ENCODE data around the gene ADCY7.

ADCY7 gene

GRCh38 chr16:50298591-50299507 lies 32.5 kb downstream of the ADCY7 start:
- no peak for DNase-seq (ENCODE audit: low read depth in 2 of 2)

- no peak for DNase-seq (ENCODE audit: low read depth in 2 of 2)
Observed at GRCh38 chr16:50299508-50300105, 33.3 kb downstream of the ADCY7 start.

- DNase-seq (ENCODE audit: low read depth in 2 of 2) = no peak
Observed at GRCh38 chr16:50300942-50301625, 34.7 kb downstream of the ADCY7 start.

DNA sequence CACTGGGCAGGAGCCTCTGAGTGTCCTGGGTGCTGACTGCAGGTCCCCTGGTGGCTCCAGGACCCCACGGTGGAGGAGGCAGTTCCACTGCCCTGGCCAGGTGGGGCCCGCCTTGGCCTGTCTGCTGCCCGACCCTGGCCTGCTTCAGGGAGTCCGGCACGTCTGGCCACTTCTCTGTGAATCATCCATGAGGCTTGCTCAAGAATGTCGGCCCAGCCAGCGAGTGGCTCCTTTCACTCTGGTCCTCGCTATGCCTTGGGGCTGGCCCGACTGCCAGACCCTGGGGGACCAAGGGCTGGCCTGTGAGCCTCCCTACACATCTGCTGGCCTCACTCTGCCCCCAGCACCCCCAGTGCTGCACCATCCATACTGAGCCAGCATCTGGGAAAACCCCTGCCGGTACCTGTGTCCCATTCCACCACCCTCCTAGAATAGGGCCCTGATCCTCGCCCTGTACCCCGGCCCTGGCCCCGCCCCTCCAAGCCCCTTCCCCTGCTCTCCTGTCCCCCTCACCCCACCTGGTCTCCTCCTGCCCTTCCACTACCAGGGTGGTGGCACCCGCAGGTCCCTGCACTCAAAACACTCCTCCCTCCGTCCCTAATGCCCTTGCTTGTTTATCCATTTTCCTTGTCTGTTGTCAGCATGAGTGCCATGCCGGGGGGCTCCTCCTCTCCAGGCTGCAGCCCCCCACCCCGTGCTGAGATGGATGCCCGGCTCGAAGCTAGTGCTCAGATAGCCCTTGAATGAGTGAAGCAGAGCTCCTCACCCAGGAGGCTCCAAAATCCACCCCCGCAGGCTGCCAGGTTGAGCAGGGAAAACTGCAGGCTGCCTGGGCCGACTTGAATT lies 35.5 kb downstream of the ADCY7 start:
- DNase-seq (ENCODE audit: low read depth in 2 of 2) = no peak

DNA sequence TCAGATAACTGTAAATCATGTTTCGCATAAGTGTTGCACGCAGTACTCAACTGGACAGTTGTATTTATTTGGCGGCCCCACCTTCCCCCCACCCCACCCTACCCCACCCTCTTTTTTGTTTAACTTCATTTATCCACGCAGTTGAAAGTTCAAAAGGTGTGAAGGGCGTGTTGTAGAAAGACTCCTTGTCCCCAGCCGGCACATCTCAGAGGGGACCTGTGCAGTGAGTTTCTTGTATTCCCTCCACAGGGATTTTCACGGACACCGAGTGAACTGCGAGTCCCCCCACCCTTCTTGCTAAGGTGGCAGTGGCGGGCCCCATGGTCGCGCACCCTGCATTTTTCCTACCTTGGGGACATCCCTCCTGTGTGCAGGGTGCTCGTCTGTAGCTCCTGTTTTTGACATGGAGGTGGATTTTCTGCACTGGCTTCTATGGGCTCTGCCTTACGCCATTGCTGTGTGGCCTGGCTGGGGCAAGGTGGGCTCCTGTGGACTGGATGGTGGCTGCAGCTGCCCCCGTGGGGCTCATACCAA lies 36.2 kb downstream of the ADCY7 start:
- DNase-seq (ENCODE audit: low read depth in 2 of 2) = no peak

DNA sequence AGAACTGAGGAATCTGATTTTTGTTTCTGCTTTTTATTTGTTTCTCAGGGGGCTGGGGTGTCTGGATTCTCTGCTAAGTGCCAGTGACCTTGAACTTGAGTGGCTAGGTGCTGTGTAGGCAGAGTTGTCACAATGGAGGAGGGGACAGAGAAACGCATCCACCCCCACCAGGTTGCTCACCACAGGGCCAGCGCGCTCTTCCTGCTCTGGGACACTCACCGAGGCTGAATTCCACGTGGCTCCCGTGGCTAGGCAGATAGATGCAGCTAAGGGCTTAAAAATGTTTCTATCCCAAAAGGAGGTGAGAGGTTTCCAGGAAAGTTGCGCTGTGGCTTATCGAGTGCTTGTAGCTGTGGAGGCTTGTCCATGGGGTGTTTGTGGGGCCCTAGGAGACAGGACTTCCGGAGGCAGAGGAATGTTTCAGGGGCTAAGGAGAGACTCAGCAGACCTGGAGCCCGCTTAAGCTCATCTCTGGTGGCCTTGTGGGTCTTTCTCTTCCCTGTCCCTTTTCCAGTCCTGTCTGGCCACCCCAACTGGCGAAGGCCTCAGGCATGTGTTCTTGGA lies 36.8 kb downstream of the ADCY7 start:
- DNase-seq (ENCODE audit: low read depth in 2 of 2) = no peak

- DNase-seq (ENCODE audit: low read depth in 2 of 2) = no peak
Observed at GRCh38 chr16:50303605-50304466, 37.5 kb downstream of the ADCY7 start.

DNA sequence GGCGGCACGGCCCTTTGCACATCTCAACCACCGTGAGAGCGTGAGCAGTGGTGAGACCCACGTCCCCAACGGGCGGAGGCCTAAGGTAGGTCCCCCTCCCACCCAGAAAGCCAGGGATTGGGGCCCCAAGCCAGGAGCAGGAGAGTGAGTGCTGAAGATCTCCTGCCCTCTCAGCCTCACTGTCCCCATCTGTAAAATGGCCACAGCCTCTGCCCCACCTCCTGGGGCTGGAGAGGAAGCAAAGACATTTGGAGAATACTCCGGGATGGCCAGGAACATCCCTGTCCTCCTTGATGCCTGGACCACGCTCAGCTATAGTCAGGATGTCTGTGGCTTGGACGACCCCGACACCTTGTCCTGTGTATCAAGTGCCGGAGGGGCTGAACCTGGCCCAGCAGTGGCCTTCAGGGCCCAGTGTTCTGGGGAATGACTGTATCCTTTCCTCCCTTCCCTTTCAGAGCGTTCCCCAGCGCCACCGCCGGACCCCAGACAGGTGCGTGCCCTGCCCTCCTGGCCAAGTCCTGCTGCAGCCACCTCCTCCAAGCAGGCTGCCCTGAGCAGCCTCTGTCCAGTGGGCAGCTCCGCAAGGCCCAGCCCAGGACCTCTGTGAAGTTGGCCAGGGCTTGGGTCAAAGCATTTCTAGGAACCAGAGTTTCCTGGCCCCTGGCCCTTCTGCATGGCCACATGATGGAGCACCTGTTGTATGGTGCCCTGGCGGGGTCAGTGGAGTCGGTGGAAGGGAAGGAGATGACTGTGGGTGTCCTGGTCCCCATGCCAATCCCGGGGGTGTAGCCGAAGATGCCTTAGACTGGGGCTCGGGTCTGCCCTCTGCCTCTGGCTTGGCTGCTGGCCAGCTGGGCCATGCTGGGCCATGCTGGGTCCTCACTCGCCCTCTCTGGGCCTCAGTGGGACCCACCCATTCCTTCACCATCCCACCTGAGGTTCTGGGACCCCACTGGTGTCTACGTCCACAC lies 38.4 kb downstream of the ADCY7 start:
- no peak for DNase-seq (ENCODE audit: low read depth in 2 of 2)

GRCh38 chr16:50305441-50306061 lies 39.2 kb downstream of the ADCY7 start:
- DNase-seq (ENCODE audit: low read depth in 2 of 2) = no peak

GRCh38 chr16:50306287-50306686 lies 39.9 kb downstream of the ADCY7 start:
- no peak for DNase-seq (ENCODE audit: low read depth in 2 of 2)

- no peak for DNase-seq (ENCODE audit: low read depth in 2 of 2)
Observed at GRCh38 chr16:50308237-50308965, 42.0 kb downstream of the ADCY7 start.

- no peak for DNase-seq (ENCODE audit: low read depth in 2 of 2)
Observed at GRCh38 chr16:50309156-50309526, 42.8 kb downstream of the ADCY7 start.

- no peak for DNase-seq (ENCODE audit: low read depth in 2 of 2)
Observed at GRCh38 chr16:50309527-50310307, 43.4 kb downstream of the ADCY7 start.

- no peak for DNase-seq (ENCODE audit: low read depth in 2 of 2)
Observed at GRCh38 chr16:50310308-50311133, 44.2 kb downstream of the ADCY7 start.

GRCh38 chr16:50311134-50311528 lies 44.8 kb downstream of the ADCY7 start:
- no peak for DNase-seq (ENCODE audit: low read depth in 2 of 2)

GRCh38 chr16:50311891-50312501 lies 45.6 kb downstream of the ADCY7 start:
- DNase-seq (ENCODE audit: low read depth in 2 of 2) = no peak
